Measurements from ENCODE around the gene FBN3.
"Not testable (repeated sequence)": the region's sequence is repeated elsewhere in the genome, so short reads cannot be mapped to it uniquely, and the experiment has no call there.

Gene FBN3

GRCh38 chr19:8115805-8116396 is 33.5 kb downstream of the FBN3 start:
- DNase-seq: no peak

GRCh38 chr19:8113017-8113416 is 36.4 kb downstream of the FBN3 start:
- no peak for DNase-seq

- DNase-seq: no peak
Observed at GRCh38 chr19:8111376-8111775, 38.0 kb downstream of the FBN3 start.

- no peak for DNase-seq
Observed at GRCh38 chr19:8110931-8111330, 38.5 kb downstream of the FBN3 start.

GRCh38 chr19:8109890-8110662 is 39.3 kb downstream of the FBN3 start:
- no peak for DNase-seq

GRCh38 chr19:8109455-8109854 is 39.9 kb downstream of the FBN3 start:
- no peak for DNase-seq

GRCh38 chr19:8108560-8109445 is 40.6 kb downstream of the FBN3 start:
- DNase-seq: no peak

GRCh38 chr19:8107301-8107903 is 42.0 kb downstream of the FBN3 start:
- no peak for DNase-seq

GRCh38 chr19:8105471-8105870 is 43.9 kb downstream of the FBN3 start:
- no peak for DNase-seq

- not testable (repeated sequence) for DNase-seq
Observed at GRCh38 chr19:8101910-8102309, 47.5 kb downstream of the FBN3 start.

- DNase-seq: no peak
Observed at GRCh38 chr19:8101311-8101710, 48.1 kb downstream of the FBN3 start.

GRCh38 chr19:8097681-8098567 is 51.5 kb downstream of the FBN3 start:
- no peak for DNase-seq

- no peak for DNase-seq
Observed at GRCh38 chr19:8097198-8097597, 52.2 kb downstream of the FBN3 start.

GRCh38 chr19:8096071-8096470 is 53.3 kb downstream of the FBN3 start:
- no peak for DNase-seq

GRCh38 chr19:8095354-8095886 is 54.0 kb downstream of the FBN3 start:
- DNase-seq: no peak

GRCh38 chr19:8094336-8094735 is 55.1 kb downstream of the FBN3 start:
- DNase-seq: no peak

GRCh38 chr19:8093740-8094139 is 55.7 kb downstream of the FBN3 start:
- no peak for DNase-seq

GRCh38 chr19:8090950-8091349 is 58.4 kb downstream of the FBN3 start:
- no peak for DNase-seq

- no peak for DNase-seq
Observed at GRCh38 chr19:8089664-8090601, 59.5 kb downstream of the FBN3 start.

GRCh38 chr19:8088752-8089663 is 60.4 kb downstream of the FBN3 start:
- DNase-seq: no peak

All from NCI-H510A treated with DMSO at 0.1 percent for 48 hours (cell line).